Caco-2 (cell line): ENCODE data around the gene MYOM3. TPM values are rescaled to one million over a fixed set of nuclear protein-coding genes. Genes with fewer than 3 reads are reported as not detected.

Source experiments
- BruUV-seq: library from RNA; stranded (reverse); fragments of 400-500 nt; replicated peaks from 2 replicates; lab custom pipeline; 2021; lab: Mats Ljungman, UMichigan
- CTCF ChIA-PET: fragments of 300-600 bp; sonication (Branson Sonifier 250); formaldehyde crosslinking; loops from one replicate; lab custom pipeline; 2022; ENCODE audit warnings: antibody characterized with exemption; lab: Charles Lee
- POLR2A ChIA-PET: fragments of 300-600 bp; sonication (Branson Sonifier 250); formaldehyde crosslinking; loops from one replicate; lab custom pipeline; 2022; ENCODE audit warnings: antibody characterized with exemption; lab: Charles Lee
- DNase-seq, 2 experiments: peaks; one replicate each; pipeline versions ENCODE4 v3.0.0 to v3.0.0-alpha.2; 2020 to 2022
- H3K27me3 ChIP-seq: replicated peaks from 2 replicates; pipeline ENCODE4 v1.6.0; 2011; ENCODE audit warnings: low read length; ENCODE audit not compliant: control insufficient read depth, insufficient read depth
- H3K36me3 ChIP-seq: 2 replicates; pipeline ENCODE4 v1.5.1; 2011; ENCODE audit warnings: low read length; ENCODE audit not compliant: control insufficient read depth, insufficient read depth
- H3K4me1 ChIP-seq: fragments of 250-450 bp; sonication (Bioruptor Pico); 2 replicates; pipeline ENCODE4 v1.5.1; 2020; ENCODE audit warnings: mild to moderate bottlenecking
- H3K4me3 ChIP-seq: 2 replicates; pipeline ENCODE4 v1.5.1; 2011; ENCODE audit warnings: low read depth, mild to moderate bottlenecking, control low read depth, low read length
- H3K9me3 ChIP-seq: fragments of 250-450 bp; sonication (Bioruptor Pico); 2 replicates; pipeline ENCODE4 v1.5.1; 2020; ENCODE audit warnings: mild to moderate bottlenecking, moderate library complexity
- H3K27ac Mint-ChIP-seq: one replicate; pipeline ENCODE4 v1.8.0; 2022; ENCODE audit warnings: mixed read lengths; ENCODE audit not compliant: unreplicated experiment
- H3K27me3 Mint-ChIP-seq: one replicate; pipeline ENCODE4 v1.8.0; 2022; ENCODE audit warnings: mixed read lengths; ENCODE audit not compliant: insufficient read depth, unreplicated experiment
- H3K36me3 Mint-ChIP-seq: one replicate; pipeline ENCODE4 v1.8.0; 2022; ENCODE audit warnings: mild to moderate bottlenecking, mixed read lengths; ENCODE audit not compliant: insufficient read depth, unreplicated experiment
- H3K4me1 Mint-ChIP-seq: one replicate; pipeline ENCODE4 v1.8.0; 2022; ENCODE audit warnings: low read depth, mixed read lengths; ENCODE audit not compliant: unreplicated experiment
- H3K4me3 Mint-ChIP-seq: one replicate; pipeline ENCODE4 v1.8.0; 2022; ENCODE audit warnings: mild to moderate bottlenecking, moderate library complexity, mixed read lengths; ENCODE audit not compliant: unreplicated experiment
- H3K9me3 Mint-ChIP-seq: one replicate; pipeline ENCODE4 v1.8.0; 2022; ENCODE audit warnings: mixed read lengths; ENCODE audit not compliant: unreplicated experiment
- CTCF ChIP-seq, 2 experiments: fragments of 200-600 bp in 1 of 2; IDR thresholded peaks; 1 replicate in 1 of 2; 2 replicates in 1 of 2; pipeline versions ENCODE4 v1.5.1 to v1.8.0; 2011 to 2022; ENCODE audit warnings: antibody characterized with exemption in 1 of 2, control low read depth in 1 of 2, inconsistent platforms in 1 of 2, low read depth in 1 of 2, low read length in 1 of 2, mild to moderate bottlenecking in 1 of 2, moderate library complexity in 1 of 2; ENCODE audit not compliant: insufficient read depth in 1 of 2, severe bottlenecking in 1 of 2, unreplicated experiment in 1 of 2
- intact Hi-C: fragments of 100-400 bp; cut with micrococcal nuclease; formaldehyde crosslinking; loops from one replicate; pipeline ENCODE4 v1.10.0; 2022; ENCODE audit not compliant: unreplicated experiment
- total RNA-seq: library from RNA; stranded (reverse); gene quantifications from 2 replicates; pipeline ENCODE4 v1.2.3, GENCODE V29; 2022

MYOM3 gene
- total RNA-seq, 1 experiment from 2014 or later = not detected

GRCh38 chr1:24140741-24141181 is 28.8 kb upstream of the MYOM3 start:
- no peaks in the 10 kb centered on the region for H3K36me3 ChIP-seq
- H3K27me3 Mint-ChIP-seq = no peaks in the 10 kb centered on the region
- peak in 1 of 2 experiments; percentile 15 for DNase-seq
- H3K9me3 ChIP-seq = no peaks in the 10 kb centered on the region
- no TSS peak for BruUV-seq
- no peak for TF ChIP-seq CTCF (IDR thresholded peaks at IDR 0.05; ENCODE audit: insufficient read depth in 1 of 2, low read depth in 1 of 2, low read length in 1 of 2, severe bottlenecking in 1 of 2, unreplicated experiment in 1 of 2)
- no peak overlapping the region for H3K4me3 ChIP-seq
- H3K36me3 Mint-ChIP-seq = no peaks in the 10 kb centered on the region
- no peaks in the 10 kb centered on the region for H3K27me3 ChIP-seq
- peaks cover 13% of the 10 kb centered on the region for H3K4me1 Mint-ChIP-seq
- no peak overlapping the region for H3K27ac Mint-ChIP-seq
- intact Hi-C loops = no loop called here
- ChIA-PET CTCF (no interaction called here), POLR2A (no interaction called here)
- H3K4me1 ChIP-seq = peaks cover 14% of the 10 kb centered on the region
- no peak overlapping the region for H3K4me3 Mint-ChIP-seq
- no peaks in the 10 kb centered on the region for H3K9me3 Mint-ChIP-seq

- Mint-ChIP-seq H3K9me3 (no peaks in the 10 kb centered on the region), H3K27ac (no peak overlapping the region), H3K4me3 (no peak overlapping the region), H3K27me3 (no peaks in the 10 kb centered on the region), H3K36me3 (no peaks in the 10 kb centered on the region), H3K4me1 (peaks cover 13% of the 10 kb centered on the region)
- CTCF ChIA-PET = no interaction called here
- Histone ChIP-seq H3K27me3 (no peaks in the 10 kb centered on the region), H3K4me3 (no peak overlapping the region), H3K4me1 (peaks cover 14% of the 10 kb centered on the region), H3K9me3 (no peaks in the 10 kb centered on the region), H3K36me3 (no peaks in the 10 kb centered on the region)
- peak in 1 of 2 experiments; percentile 5 for DNase-seq
- no peak for TF ChIP-seq CTCF (IDR thresholded peaks at IDR 0.05; ENCODE audit: insufficient read depth in 1 of 2, low read depth in 1 of 2, low read length in 1 of 2, severe bottlenecking in 1 of 2, unreplicated experiment in 1 of 2)
- POLR2A ChIA-PET = no interaction called here
- intact Hi-C loops = no loop called here
- no TSS peak for BruUV-seq
These were observed 28.0 kb upstream of the MYOM3 start for GRCh38 chr1:24139841-24140425.

GRCh38 chr1:24139222-24139489 is 27.2 kb upstream of the MYOM3 start:
- Mint-ChIP-seq H3K27ac (no peak overlapping the region), H3K36me3 (no peaks in the 10 kb centered on the region), H3K9me3 (no peaks in the 10 kb centered on the region), H3K27me3 (no peaks in the 10 kb centered on the region), H3K4me1 (peaks cover 6% of the 10 kb centered on the region), H3K4me3 (no peak overlapping the region)
- H3K9me3 ChIP-seq = no peaks in the 10 kb centered on the region
- POLR2A ChIA-PET = interaction anchor here (0.7 kb wide), 1 partner anchor 12 kb away, joined by 3 read pairs; no protein-coding TSS in a partner anchor
- DNase-seq = no peak
- H3K4me3 ChIP-seq = no peak overlapping the region
- CTCF ChIA-PET = no interaction called here
- peaks cover 10% of the 10 kb centered on the region for H3K4me1 ChIP-seq
- no peaks in the 10 kb centered on the region for H3K36me3 ChIP-seq
- no TSS peak for BruUV-seq
- intact Hi-C loops = no loop called here
- no peaks in the 10 kb centered on the region for H3K27me3 ChIP-seq
- no peak for TF ChIP-seq CTCF (IDR thresholded peaks at IDR 0.05; ENCODE audit: insufficient read depth in 1 of 2, low read depth in 1 of 2, low read length in 1 of 2, severe bottlenecking in 1 of 2, unreplicated experiment in 1 of 2)
